ENCODE results near the gene IGFBP2.

- no peak for TF ChIP-seq CTCF (conservative IDR thresholded peaks at IDR 0.05)
- no peak for TF ChIP-seq ZFX (IDR thresholded peaks at IDR 0.05)
Observed at GRCh38 chr2:216693414-216694080, 60.3 kb downstream of the IGFBP2 start.
